MG63 (cell line): Measurements from ENCODE around the gene ZNF462. TPM values are rescaled to one million over a fixed set of nuclear protein-coding genes. Genes with fewer than 3 reads are reported as not detected.
A peak's percentile ranks its signal among the peaks of the same experiment; 100 is the strongest.
"Not testable (repeated sequence)": the region's sequence is repeated elsewhere in the genome, so short reads cannot be mapped to it uniquely, and the experiment has no call there.

ENCODE experiments used
- DNase-seq: peaks from one replicate; pipeline ENCODE4 v3.0.0-alpha.2; 2020
- H3K27me3 ChIP-seq: fragments of 250-450 bp; sonication (Bioruptor Pico); 2 replicates; pipeline ENCODE4 v1.5.1; 2020; ENCODE audit warnings: mild to moderate bottlenecking, moderate library complexity
- H3K36me3 ChIP-seq: fragments of 250-450 bp; sonication (Bioruptor Pico); 2 replicates; pipeline ENCODE4 v1.5.1; 2020; ENCODE audit warnings: mild to moderate bottlenecking, moderate library complexity
- H3K4me3 ChIP-seq: fragments of 250-450 bp; sonication (Bioruptor Pico); 2 replicates; pipeline ENCODE4 v1.5.1; 2020; ENCODE audit warnings: mild to moderate bottlenecking, moderate library complexity
- H3K9me3 ChIP-seq: fragments of 250-450 bp; sonication (Bioruptor Pico); 2 replicates; pipeline ENCODE4 v1.5.1; 2020; ENCODE audit warnings: mild to moderate bottlenecking, moderate library complexity
- total RNA-seq: library from RNA; depleted of rRNA; stranded (reverse); fragments of >200 nt; shearing (Covaris generic); gene quantifications from 2 replicates; pipeline ENCODE4 v1.2.3, GENCODE V29; 2014; ENCODE audit warnings: low replicate concordance

Gene ZNF462
- total RNA-seq, 1 experiment from 2014 or later, result 6.8 TPM

GRCh38 chr9:106896695-106897094 lies 33.7 kb downstream of the ZNF462 start:
- no peaks in the 10 kb centered on the region for H3K27me3 ChIP-seq
- no peak for DNase-seq
- no peaks in the 10 kb centered on the region; the same call in 1 of the 2 replicates for H3K9me3 ChIP-seq
- H3K36me3 ChIP-seq, result no peaks in the 10 kb centered on the region; the same call in 1 of the 2 replicates
- no peak overlapping the region for H3K4me3 ChIP-seq

- Histone ChIP-seq H3K36me3 (no peaks in the 10 kb centered on the region; the same call in 1 of the 2 replicates), H3K9me3 (peaks cover 2% of the 10 kb centered on the region; the same call in 1 of the 2 replicates), H3K4me3 (no peak overlapping the region), H3K27me3 (no peaks in the 10 kb centered on the region)
- no peak for DNase-seq
Measured at GRCh38 chr9:106897236-106897635, 34.3 kb downstream of the ZNF462 start.

- Histone ChIP-seq H3K9me3 (peaks cover 2% of the 10 kb centered on the region; the same call in 1 of the 2 replicates), H3K27me3 (no peaks in the 10 kb centered on the region), H3K4me3 (no peak overlapping the region), H3K36me3 (no peaks in the 10 kb centered on the region; the same call in 1 of the 2 replicates)
- no peak for DNase-seq
Measured at GRCh38 chr9:106897751-106898150, 34.8 kb downstream of the ZNF462 start.

- H3K36me3 ChIP-seq, H3K27me3 ChIP-seq, H3K4me3 ChIP-seq, DNase-seq: not testable (repeated sequence)
- peaks cover 10% of the 10 kb centered on the region; the same call in 1 of the 2 replicates for H3K9me3 ChIP-seq
Measured at GRCh38 chr9:106900523-106900922, 37.6 kb downstream of the ZNF462 start.

GRCh38 chr9:106906129-106906528 lies 43.2 kb downstream of the ZNF462 start:
- no peak for DNase-seq
- no peaks in the 10 kb centered on the region; the same call in 1 of the 2 replicates for H3K36me3 ChIP-seq
- H3K4me3 ChIP-seq, result no peak overlapping the region
- H3K27me3 ChIP-seq, result no peaks in the 10 kb centered on the region
- H3K9me3 ChIP-seq, result peaks cover 16% of the 10 kb centered on the region

GRCh38 chr9:106911951-106912350 lies 49.0 kb downstream of the ZNF462 start:
- no peaks in the 10 kb centered on the region for H3K36me3 ChIP-seq
- no peaks in the 10 kb centered on the region; the same call in 1 of the 2 replicates for H3K9me3 ChIP-seq
- no peak overlapping the region for H3K4me3 ChIP-seq
- no peak for DNase-seq
- H3K27me3 ChIP-seq, result no peaks in the 10 kb centered on the region

- Histone ChIP-seq H3K4me3 (no peak overlapping the region), H3K36me3 (no peaks in the 10 kb centered on the region), H3K27me3 (no peaks in the 10 kb centered on the region), H3K9me3 (no peaks in the 10 kb centered on the region)
- DNase-seq, result no peak
Measured at GRCh38 chr9:106913276-106913675, 50.3 kb downstream of the ZNF462 start.

GRCh38 chr9:106915851-106916250 lies 52.9 kb downstream of the ZNF462 start:
- Histone ChIP-seq H3K27me3 (no peaks in the 10 kb centered on the region), H3K4me3 (no peak overlapping the region), H3K36me3 (no peaks in the 10 kb centered on the region), H3K9me3 (no peaks in the 10 kb centered on the region)
- no peak for DNase-seq

GRCh38 chr9:106916466-106917235 lies 53.7 kb downstream of the ZNF462 start:
- DNase-seq, result peak; percentile 58
- no peaks in the 10 kb centered on the region for H3K27me3 ChIP-seq
- no peaks in the 10 kb centered on the region for H3K36me3 ChIP-seq
- no peaks in the 10 kb centered on the region for H3K9me3 ChIP-seq
- no peak overlapping the region for H3K4me3 ChIP-seq

GRCh38 chr9:106918825-106919509 lies 56.0 kb downstream of the ZNF462 start:
- H3K36me3 ChIP-seq, result peaks cover 5% of the 10 kb centered on the region
- H3K9me3 ChIP-seq, result no peaks in the 10 kb centered on the region
- H3K27me3 ChIP-seq, result no peaks in the 10 kb centered on the region
- no peak overlapping the region for H3K4me3 ChIP-seq
- DNase-seq, result no peak

- no peak for DNase-seq
- Histone ChIP-seq H3K27me3 (no peaks in the 10 kb centered on the region), H3K36me3 (peaks cover 16% of the 10 kb centered on the region), H3K9me3 (no peaks in the 10 kb centered on the region), H3K4me3 (no peak overlapping the region)
Measured at GRCh38 chr9:106920091-106920490, 57.1 kb downstream of the ZNF462 start.

GRCh38 chr9:106920701-106921283 lies 57.8 kb downstream of the ZNF462 start:
- H3K4me3 ChIP-seq, result no peak overlapping the region
- no peaks in the 10 kb centered on the region for H3K27me3 ChIP-seq
- H3K9me3 ChIP-seq, result no peaks in the 10 kb centered on the region
- no peak for DNase-seq
- H3K36me3 ChIP-seq, result peaks cover 16% of the 10 kb centered on the region

GRCh38 chr9:106921341-106921899 lies 58.5 kb downstream of the ZNF462 start:
- no peaks in the 10 kb centered on the region for H3K9me3 ChIP-seq
- H3K4me3 ChIP-seq, result no peak overlapping the region
- DNase-seq, result no peak
- H3K36me3 ChIP-seq, result peaks cover 16% of the 10 kb centered on the region
- H3K27me3 ChIP-seq, result no peaks in the 10 kb centered on the region

GRCh38 chr9:106922026-106922425 lies 59.1 kb downstream of the ZNF462 start:
- Histone ChIP-seq H3K27me3 (no peaks in the 10 kb centered on the region), H3K9me3 (no peaks in the 10 kb centered on the region), H3K4me3 (no peak overlapping the region), H3K36me3 (peaks cover 16% of the 10 kb centered on the region)
- DNase-seq, result no peak

- H3K27me3 ChIP-seq, result no peaks in the 10 kb centered on the region
- H3K4me3 ChIP-seq, result no peak overlapping the region
- H3K36me3 ChIP-seq, result peaks cover 16% of the 10 kb centered on the region
- DNase-seq, result no peak
- H3K9me3 ChIP-seq, result no peaks in the 10 kb centered on the region
Measured at GRCh38 chr9:106925392-106925791, 62.4 kb downstream of the ZNF462 start.

- Histone ChIP-seq H3K4me3 (no peak overlapping the region), H3K36me3 (peaks cover 16% of the 10 kb centered on the region), H3K9me3 (no peaks in the 10 kb centered on the region), H3K27me3 (no peaks in the 10 kb centered on the region)
- DNase-seq, result no peak
Measured at GRCh38 chr9:106927916-106928315, 65.0 kb downstream of the ZNF462 start.

- Histone ChIP-seq H3K9me3 (no peaks in the 10 kb centered on the region), H3K27me3 (no peaks in the 10 kb centered on the region), H3K4me3 (no peak overlapping the region), H3K36me3 (peaks cover 16% of the 10 kb centered on the region)
- DNase-seq, result no peak
Measured at GRCh38 chr9:106928350-106928749, 65.4 kb downstream of the ZNF462 start.
